Calu3 (cell line): ENCODE measurements around the gene BACH2. TPM values are rescaled to one million over a fixed set of nuclear protein-coding genes. Genes with fewer than 3 reads are reported as not detected.
"Not testable (repeated sequence)": the region's sequence is repeated elsewhere in the genome, so short reads cannot be mapped to it uniquely, and the experiment has no call there.

ENCODE experiments used
- BruUV-seq: library from RNA; stranded (reverse); fragments of 400-500 nt; replicated peaks from 2 replicates; lab custom pipeline; 2021; lab: Mats Ljungman, UMichigan
- CTCF ChIA-PET: fragments of 300-600 bp; sonication (Branson Sonifier 250); formaldehyde crosslinking; loops from one replicate; lab custom pipeline; 2022; ENCODE audit warnings: antibody characterized with exemption; lab: Charles Lee
- DNase-seq: peaks from one replicate; pipeline ENCODE4 v3.0.0; 2022
- H3K27ac Mint-ChIP-seq: one replicate; pipeline ENCODE4 v1.8.0; 2022; ENCODE audit warnings: mixed read lengths; ENCODE audit not compliant: unreplicated experiment
- H3K27me3 Mint-ChIP-seq: one replicate; pipeline ENCODE4 v1.8.0; 2022; ENCODE audit warnings: mixed read lengths; ENCODE audit not compliant: unreplicated experiment
- H3K36me3 Mint-ChIP-seq: one replicate; pipeline ENCODE4 v1.8.0; 2022; ENCODE audit warnings: mild to moderate bottlenecking, moderate library complexity, mixed read lengths; ENCODE audit not compliant: insufficient read depth, unreplicated experiment
- H3K4me1 Mint-ChIP-seq: one replicate; pipeline ENCODE4 v1.8.0; 2022; ENCODE audit warnings: mild to moderate bottlenecking, low read depth, mixed read lengths; ENCODE audit not compliant: unreplicated experiment
- H3K4me3 Mint-ChIP-seq: one replicate; pipeline ENCODE4 v1.8.0; 2022; ENCODE audit warnings: mild to moderate bottlenecking, low read depth, moderate library complexity, mixed read lengths; ENCODE audit not compliant: unreplicated experiment
- H3K9me3 Mint-ChIP-seq: one replicate; pipeline ENCODE4 v1.8.0; 2022; ENCODE audit warnings: low read depth, mixed read lengths; ENCODE audit not compliant: unreplicated experiment
- intact Hi-C: fragments of 100-400 bp; cut with micrococcal nuclease; formaldehyde crosslinking; loops from one replicate; pipeline ENCODE4 v1.10.0; 2022; ENCODE audit not compliant: unreplicated experiment
- total RNA-seq: library from RNA; stranded (reverse); gene quantifications from 2 replicates; pipeline ENCODE4 v1.2.3, GENCODE V29; 2022
- TF ChIP-seq, protein P1 (sequence below): fragments of 200-600 bp; IDR thresholded peaks from one replicate; pipeline ENCODE4 v1.8.0; 2022; ENCODE audit warnings: antibody characterized with exemption; ENCODE audit not compliant: unreplicated experiment

Gene BACH2
- total RNA-seq, 1 experiment from 2014 or later = 7.2 TPM

DNA sequence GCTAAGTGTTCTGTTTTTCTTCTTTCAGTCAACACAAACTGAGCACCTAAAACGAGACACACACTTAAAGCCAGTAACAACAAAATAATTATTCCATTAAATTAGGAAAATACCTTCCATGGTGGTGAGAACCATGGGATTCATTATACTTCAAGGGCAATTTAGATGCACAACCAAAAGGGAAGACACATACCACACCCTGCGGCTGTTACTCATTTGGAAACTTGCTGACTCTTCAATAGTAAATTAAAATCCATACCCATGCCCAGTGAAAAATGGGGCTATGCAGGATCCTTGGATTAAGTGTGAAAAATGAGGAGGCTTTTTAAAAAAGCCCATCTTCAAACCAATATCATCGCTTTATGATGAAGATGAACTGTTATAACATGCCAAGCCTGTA lies 259.7 kb downstream of the BACH2 start:
- no peaks in the 10 kb centered on the region for H3K36me3 Mint-ChIP-seq

DNA sequence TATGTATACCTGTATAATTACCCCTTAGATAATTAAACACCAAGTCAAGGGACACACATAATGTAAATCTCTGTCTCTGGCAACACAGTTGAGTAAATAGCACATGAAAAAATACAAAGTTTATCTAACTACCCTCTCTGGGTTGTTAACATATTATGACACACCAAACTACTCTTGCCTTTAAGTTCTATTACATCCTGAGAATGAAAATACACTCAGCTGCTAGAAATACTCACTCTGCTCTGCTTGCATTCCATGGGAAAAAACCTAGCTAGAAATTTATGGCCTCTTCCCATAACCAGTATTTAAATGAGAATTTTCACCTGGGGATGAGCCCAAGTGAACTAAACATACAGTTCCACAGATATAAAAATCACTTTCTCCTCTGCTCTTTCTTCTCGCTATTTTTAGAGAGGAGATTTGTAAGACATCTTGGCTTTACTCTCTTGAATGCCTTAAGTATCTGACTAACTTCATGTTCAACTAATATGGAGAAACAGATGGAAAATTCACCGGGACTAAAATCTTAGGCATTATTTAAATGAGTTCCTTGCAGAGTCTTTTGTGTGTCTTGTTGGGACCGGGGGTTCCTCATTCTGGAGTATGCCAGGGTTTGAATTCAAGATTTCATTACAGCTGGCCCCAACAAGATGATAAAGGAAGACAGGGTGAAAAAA lies 261.5 kb downstream of the BACH2 start:
- CTCF ChIA-PET = no interaction called here
- Mint-ChIP-seq H3K4me1 (no peaks in the 10 kb centered on the region), H3K9me3 (no peaks in the 10 kb centered on the region), H3K4me3 (no peak overlapping the region), H3K36me3 (no peaks in the 10 kb centered on the region), H3K27ac (no peak overlapping the region), H3K27me3 (no peaks in the 10 kb centered on the region)
- intact Hi-C loops = no loop called here
- no TSS peak for BruUV-seq
- TF ChIP-seq, protein P1, sequence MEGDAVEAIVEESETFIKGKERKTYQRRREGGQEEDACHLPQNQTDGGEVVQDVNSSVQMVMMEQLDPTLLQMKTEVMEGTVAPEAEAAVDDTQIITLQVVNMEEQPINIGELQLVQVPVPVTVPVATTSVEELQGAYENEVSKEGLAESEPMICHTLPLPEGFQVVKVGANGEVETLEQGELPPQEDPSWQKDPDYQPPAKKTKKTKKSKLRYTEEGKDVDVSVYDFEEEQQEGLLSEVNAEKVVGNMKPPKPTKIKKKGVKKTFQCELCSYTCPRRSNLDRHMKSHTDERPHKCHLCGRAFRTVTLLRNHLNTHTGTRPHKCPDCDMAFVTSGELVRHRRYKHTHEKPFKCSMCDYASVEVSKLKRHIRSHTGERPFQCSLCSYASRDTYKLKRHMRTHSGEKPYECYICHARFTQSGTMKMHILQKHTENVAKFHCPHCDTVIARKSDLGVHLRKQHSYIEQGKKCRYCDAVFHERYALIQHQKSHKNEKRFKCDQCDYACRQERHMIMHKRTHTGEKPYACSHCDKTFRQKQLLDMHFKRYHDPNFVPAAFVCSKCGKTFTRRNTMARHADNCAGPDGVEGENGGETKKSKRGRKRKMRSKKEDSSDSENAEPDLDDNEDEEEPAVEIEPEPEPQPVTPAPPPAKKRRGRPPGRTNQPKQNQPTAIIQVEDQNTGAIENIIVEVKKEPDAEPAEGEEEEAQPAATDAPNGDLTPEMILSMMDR = no peak
- DNase-seq = no peak

More for the DNA sequence above, 259.7 kb downstream of the BACH2 start:
- Mint-ChIP-seq H3K4me1 (no peaks in the 10 kb centered on the region), H3K27me3 (no peaks in the 10 kb centered on the region), H3K27ac (no peak overlapping the region), H3K4me3 (no peak overlapping the region), H3K9me3 (no peaks in the 10 kb centered on the region)
- BruUV-seq = no TSS peak
- TF ChIP-seq, protein P1 = no peak
- CTCF ChIA-PET = no interaction called here
- intact Hi-C loops = no loop called here
- DNase-seq = no peak

DNA sequence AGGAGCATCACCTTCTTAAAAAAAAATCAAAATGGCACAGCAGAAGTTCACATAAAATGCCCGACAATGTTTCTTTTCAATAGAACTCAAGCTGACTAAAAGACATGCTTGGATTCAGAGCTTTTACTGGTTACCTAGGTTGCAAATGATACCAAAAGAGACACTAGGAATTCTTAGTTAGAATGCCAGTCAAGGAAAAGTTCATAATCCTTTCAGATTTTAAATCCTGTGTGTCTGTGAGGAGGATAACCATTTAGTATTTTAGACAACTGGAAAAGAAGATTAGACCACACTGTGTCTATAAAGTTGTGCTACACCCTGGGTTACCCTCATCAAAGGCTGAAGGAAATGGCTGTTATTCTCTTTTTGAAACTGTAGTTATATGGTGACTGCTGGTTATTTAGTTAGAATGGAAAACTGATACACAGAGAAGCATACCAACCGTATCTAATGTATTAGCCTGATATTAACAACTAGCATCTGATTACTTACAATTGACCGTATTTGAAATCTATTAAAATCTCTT lies 262.8 kb downstream of the BACH2 start:
- no peaks in the 10 kb centered on the region for H3K36me3 Mint-ChIP-seq
- TF ChIP-seq, protein P1 = no peak
- BruUV-seq = no TSS peak

DNA sequence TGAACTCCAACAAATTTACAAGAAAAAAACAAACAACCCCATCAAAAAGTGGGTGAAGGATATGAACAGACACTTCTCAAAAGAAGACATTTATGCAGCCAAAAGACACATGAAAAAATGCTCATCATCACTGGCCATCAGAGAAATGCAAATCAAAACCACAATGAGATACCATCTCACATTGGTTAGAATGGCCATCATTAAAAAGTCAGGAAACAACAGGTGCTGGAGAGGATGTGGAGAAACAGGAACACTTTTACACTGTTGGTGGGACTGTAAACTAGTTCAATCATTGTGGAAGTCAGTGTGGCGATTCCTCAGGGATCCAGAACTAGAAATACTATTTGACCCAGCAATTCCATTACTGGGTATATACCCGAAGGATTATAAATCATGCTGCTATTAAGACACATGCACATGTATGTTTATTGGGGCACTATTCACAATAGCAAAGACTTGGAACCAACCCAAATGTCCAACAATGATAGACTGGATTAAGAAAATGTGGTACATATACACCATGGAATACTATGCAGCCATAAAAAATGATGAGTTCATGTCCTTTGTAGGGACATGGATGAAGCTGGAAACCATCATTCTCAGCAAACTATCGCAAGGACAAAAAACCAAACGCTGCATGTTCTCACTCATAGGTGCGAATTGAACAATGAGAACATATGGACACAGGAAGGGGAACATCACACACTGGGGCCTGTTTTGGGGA lies 264.0 kb downstream of the BACH2 start:
- BruUV-seq, intact Hi-C loops, H3K36me3 Mint-ChIP-seq: not testable (repeated sequence)

More for the DNA sequence above, 262.8 kb downstream of the BACH2 start:
- H3K4me1 Mint-ChIP-seq = no peaks in the 10 kb centered on the region
- H3K4me3 Mint-ChIP-seq = no peak overlapping the region
- H3K27ac Mint-ChIP-seq = no peak overlapping the region
- H3K27me3 Mint-ChIP-seq = no peaks in the 10 kb centered on the region
- intact Hi-C loops = no loop called here
- no peaks in the 10 kb centered on the region for H3K9me3 Mint-ChIP-seq
- CTCF ChIA-PET = no interaction called here
- DNase-seq = no peak

More for the DNA sequence above, 264.0 kb downstream of the BACH2 start:
- H3K27me3 Mint-ChIP-seq, H3K4me3 Mint-ChIP-seq, H3K4me1 Mint-ChIP-seq, DNase-seq, H3K27ac Mint-ChIP-seq, CTCF ChIA-PET, H3K9me3 Mint-ChIP-seq: not testable (repeated sequence)
